Measurements from ENCODE around the gene WDPCP.

Gene WDPCP

GRCh38 chr2:63520793-63521192, 67.5 kb downstream of the WDPCP start:
- TF ChIP-seq, protein P1, sequence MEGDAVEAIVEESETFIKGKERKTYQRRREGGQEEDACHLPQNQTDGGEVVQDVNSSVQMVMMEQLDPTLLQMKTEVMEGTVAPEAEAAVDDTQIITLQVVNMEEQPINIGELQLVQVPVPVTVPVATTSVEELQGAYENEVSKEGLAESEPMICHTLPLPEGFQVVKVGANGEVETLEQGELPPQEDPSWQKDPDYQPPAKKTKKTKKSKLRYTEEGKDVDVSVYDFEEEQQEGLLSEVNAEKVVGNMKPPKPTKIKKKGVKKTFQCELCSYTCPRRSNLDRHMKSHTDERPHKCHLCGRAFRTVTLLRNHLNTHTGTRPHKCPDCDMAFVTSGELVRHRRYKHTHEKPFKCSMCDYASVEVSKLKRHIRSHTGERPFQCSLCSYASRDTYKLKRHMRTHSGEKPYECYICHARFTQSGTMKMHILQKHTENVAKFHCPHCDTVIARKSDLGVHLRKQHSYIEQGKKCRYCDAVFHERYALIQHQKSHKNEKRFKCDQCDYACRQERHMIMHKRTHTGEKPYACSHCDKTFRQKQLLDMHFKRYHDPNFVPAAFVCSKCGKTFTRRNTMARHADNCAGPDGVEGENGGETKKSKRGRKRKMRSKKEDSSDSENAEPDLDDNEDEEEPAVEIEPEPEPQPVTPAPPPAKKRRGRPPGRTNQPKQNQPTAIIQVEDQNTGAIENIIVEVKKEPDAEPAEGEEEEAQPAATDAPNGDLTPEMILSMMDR (IDR thresholded peaks at IDR 0.05; ENCODE audit: insufficient read depth, low read depth, low read length, missing control alignments): no peak
- H3K4me3 ChIP-seq (ENCODE audit: low read depth, low read length): no peak overlapping the region
- DNase-seq (ENCODE audit: low read depth): no peak

GRCh38 chr2:63514781-63515180, 73.5 kb downstream of the WDPCP start:
- no peak for DNase-seq (ENCODE audit: low read depth)
- no peak overlapping the region for H3K4me3 ChIP-seq (ENCODE audit: low read depth, low read length)
- TF ChIP-seq, protein P1 (IDR thresholded peaks at IDR 0.05; ENCODE audit: insufficient read depth, low read depth, low read length, missing control alignments): no peak

GRCh38 chr2:63514237-63514716, 74.0 kb downstream of the WDPCP start:
- no peak for DNase-seq (ENCODE audit: low read depth)
- TF ChIP-seq, protein P1 (IDR thresholded peaks at IDR 0.05; ENCODE audit: insufficient read depth, low read depth, low read length, missing control alignments): no peak
- no peak overlapping the region for H3K4me3 ChIP-seq (ENCODE audit: low read depth, low read length)

DNA sequence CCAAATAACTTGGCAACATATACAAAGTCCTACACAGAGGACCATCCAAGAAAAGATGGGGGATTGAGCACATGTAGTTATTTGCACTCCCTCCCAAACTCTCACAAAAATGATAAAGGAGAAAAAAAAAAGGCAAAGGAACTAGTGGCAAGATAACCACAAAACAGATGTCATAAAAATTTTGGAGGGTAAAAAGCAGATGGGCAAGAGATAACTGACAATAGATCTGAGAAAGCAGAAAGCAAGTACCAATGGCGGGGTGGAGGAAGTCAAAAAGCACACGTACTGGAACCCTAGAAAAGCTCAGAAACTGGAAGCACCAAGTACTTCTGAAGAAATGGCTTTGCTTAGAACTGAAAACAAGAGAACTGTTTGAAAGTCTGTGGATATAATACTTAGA, 82.0 kb downstream of the WDPCP start:
- no peak overlapping the region for H3K4me3 ChIP-seq (ENCODE audit: low read depth, low read length)
- TF ChIP-seq, protein P1 (IDR thresholded peaks at IDR 0.05; ENCODE audit: insufficient read depth, low read depth, low read length, missing control alignments): no peak
- no peak for DNase-seq (ENCODE audit: low read depth)

DNA sequence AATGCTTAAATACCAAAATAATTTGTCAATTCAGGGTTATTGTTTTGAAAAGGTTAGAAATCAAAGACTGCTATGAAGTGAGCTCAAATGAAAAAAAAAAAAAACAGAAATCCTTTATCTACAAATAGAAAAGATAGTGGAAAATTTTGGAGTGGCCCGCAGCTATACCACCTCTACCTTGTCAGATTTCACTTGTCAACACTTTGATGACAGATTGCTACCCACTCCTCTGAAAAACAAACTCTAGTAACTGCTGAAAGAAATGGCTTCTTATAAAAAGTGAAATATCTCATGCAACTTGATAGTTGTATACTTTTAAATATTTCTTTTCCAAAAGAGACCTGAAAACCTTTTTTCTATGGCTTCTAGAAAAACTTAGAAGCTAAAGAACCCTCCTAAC, 84.5 kb downstream of the WDPCP start:
- no peak overlapping the region for H3K4me3 ChIP-seq (ENCODE audit: low read depth, low read length)
- DNase-seq (ENCODE audit: low read depth): no peak
- TF ChIP-seq, protein P1 (IDR thresholded peaks at IDR 0.05; ENCODE audit: insufficient read depth, low read depth, low read length, missing control alignments): no peak

GRCh38 chr2:63500398-63500797, 87.9 kb downstream of the WDPCP start:
- DNase-seq (ENCODE audit: low read depth): no peak
- H3K4me3 ChIP-seq (ENCODE audit: low read depth, low read length): no peak overlapping the region
- TF ChIP-seq, protein P1 (IDR thresholded peaks at IDR 0.05; ENCODE audit: insufficient read depth, low read depth, low read length, missing control alignments): no peak

DNA sequence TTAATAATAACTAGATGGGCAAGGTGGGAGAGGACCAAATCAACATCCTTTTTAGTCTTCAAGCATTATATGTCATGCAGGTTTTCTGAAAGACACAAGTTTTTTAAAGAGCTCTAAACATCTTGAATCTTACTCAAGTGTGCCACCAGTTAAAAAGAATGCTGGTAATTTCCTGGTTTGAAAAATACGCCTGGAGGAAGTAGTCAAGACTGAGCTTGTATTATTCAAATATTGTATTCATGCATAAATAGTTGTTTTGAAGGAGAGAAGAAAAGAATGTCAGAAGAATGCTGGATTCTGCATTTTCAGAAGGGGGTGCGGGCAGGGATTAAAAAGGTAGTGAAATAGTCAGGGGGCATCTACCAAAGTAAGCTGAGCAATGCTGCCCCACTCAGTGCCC, 90.7 kb downstream of the WDPCP start:
- no peak overlapping the region for H3K4me3 ChIP-seq (ENCODE audit: low read depth, low read length)
- no peak for DNase-seq (ENCODE audit: low read depth)
- TF ChIP-seq, protein P1 (IDR thresholded peaks at IDR 0.05; ENCODE audit: insufficient read depth, low read depth, low read length, missing control alignments): no peak

Measured in GM12865 (cell line).